ENCODE data around the gene FAM200B.

Gene FAM200B

DNA sequence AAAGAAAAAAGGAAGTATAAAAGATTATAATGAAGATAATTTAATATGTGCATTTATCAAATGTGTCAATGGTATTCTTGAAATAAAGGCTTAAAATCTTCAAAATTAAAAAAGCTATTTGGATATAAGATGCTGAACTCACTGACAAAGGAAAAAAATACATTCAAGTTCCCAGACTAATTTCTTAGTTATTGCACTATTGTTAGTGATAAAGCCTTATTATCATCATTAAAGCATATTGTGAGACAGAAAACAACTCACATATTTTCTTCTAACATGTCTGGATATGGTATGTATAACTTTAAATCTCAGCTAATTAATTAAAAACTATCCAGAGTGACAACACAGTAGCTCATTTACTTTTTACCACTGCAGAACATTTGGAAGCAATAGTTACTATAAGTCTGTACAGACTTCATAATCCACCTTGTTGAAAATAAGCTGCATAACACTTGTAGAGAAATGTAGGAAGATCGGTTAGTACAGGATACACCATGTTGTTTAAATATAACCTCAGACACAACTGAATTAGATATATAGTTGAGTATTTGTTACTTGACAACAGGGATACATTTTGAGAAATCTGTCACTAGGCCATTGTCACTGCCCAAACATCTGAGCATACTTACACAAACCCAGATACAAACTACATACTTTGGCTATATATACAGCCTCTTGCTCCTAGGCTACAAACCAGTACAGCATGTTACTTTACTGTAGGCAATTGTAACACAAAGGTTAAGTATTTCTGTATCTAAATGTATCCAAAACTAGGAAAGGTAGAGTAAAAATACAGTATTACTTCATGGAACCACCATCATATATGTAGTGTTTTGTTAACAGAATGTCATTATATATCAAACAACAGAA is 12.8 kb upstream of the FAM200B start:
- DNase-seq (ENCODE audit: low spot score) = no peak

DNA sequence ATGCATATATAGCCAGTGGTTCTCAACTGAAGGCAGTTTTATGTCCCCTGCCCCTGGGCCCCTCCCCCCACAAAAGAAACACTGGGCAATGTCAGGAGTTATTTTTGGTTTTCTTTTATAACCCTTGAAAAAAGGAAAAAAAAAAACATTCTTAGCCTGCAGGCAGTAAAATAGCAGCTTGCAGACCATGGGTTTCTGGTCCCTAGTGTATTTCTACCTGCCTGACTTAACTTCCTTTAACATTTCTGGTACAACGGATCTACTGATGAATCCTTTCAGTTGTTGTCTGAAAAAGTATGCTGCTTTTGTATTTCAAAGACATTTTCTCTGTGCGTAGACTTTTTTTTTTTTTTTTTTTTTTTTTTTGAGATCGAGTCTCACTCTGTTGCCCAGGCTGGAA is 11.1 kb upstream of the FAM200B start:
- no peak for DNase-seq (ENCODE audit: low spot score)

DNA sequence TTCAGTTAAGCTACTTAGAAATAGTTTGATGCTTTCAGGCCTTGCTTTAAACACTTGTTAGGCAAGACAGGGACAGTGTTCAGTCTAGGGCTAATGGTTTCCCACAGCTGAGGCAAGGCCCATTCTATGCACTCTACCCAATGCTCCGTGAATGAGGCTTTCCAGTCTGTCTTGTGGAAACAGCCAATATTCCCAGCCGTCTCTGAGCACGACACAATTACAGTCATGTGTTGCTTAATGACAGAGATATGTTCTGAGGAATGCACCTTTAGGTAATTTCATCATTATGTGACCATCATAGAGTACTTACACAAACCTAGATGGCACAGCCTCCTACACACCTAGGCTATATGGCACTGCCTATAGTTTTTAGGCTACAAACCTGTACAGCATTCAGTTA is 9.5 kb upstream of the FAM200B start:
- DNase-seq (ENCODE audit: low spot score) = no peak

DNA sequence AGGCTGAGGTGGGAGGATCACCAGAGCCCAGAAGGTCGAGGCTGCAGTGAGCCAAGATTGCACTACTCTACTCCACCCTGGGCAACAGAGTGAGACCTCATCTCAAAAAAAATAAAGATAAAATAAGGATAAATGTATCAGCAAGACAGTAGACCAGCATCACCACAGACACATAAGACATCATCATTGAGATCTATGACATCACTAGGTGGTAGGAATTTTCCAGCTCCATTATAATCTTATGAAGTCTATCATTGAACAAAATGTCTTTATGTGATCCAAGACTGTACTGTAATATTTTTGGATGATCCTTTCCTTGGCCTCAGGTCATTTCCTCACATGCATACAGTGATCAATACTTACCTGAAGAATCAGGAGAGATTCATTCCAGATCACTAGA is 8.3 kb upstream of the FAM200B start:
- DNase-seq (ENCODE audit: low spot score) = no peak

DNA sequence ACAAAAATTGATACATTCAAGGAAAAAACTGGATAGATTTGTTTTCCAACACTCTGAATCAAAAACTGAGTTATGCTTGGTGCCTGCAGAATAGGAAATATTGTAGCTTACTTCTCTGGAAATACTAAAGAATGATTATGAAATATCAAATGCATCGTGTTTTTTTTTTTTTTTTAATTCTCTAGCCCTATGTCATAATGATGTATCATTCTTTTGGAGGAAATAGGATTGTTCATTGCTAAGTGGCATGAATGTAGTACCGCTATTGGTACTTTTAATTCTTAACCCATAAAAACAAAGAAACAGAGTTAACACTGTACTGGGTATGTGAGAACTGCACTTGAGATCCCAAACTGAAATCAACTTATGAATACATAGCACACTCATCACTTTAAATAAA is 7.6 kb upstream of the FAM200B start:
- no peak for DNase-seq (ENCODE audit: low spot score)

DNA sequence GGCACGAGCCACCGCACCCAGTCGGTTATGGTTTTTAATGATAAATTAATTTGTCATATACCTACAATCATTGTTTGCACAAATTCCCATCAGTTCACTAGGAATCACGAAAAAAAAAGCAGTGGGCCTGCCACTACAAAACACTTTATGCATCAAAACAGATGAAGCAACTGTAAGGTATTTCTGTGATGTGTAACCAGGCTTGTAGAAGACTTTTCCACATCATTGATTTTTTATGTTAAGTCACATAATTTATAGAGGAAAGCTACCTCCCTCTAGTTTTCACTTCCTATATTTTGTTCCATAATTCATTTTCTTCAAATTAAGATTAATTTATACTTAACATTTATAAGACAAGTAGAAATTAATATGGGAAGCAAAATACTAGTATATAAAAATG is 6.7 kb upstream of the FAM200B start:
- DNase-seq (ENCODE audit: low spot score) = no peak

DNA sequence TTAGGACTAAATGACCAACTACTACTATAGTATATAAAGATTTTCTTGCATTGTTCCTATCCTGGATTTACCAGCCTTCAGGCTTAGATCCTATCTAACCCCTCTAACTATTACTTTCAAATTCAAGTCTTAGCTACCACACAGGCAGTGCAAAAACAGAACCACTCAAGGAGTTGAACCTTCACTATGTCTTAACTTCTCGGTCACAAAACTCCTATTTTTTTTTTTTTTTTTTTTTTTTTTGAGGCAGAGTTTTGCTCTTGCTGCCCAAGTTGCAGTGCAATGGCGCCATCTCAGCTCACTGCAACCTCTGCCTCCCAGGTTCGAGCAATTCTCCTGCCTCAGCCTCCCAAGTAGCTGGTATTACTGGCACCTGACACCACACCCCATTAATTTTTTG is 6.3 kb upstream of the FAM200B start:
- no peak for DNase-seq (ENCODE audit: low spot score)

DNA sequence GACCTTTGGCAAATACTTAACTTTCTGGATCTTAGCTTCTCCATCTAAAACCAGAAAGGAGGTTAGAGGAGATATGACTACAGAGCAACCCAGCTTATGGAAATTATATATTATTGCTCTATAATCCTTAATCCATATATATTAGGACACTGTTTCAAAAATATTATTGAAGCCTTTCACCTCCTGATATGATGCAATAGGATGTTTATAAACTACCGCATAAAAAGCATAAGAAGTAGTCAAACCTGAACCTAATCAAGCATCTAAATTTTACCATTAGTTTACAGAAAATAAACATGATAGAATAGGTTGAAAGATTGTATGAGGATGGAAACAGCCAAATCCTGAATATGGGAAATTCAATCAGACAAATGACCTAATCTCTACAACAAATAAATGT is 5.6 kb upstream of the FAM200B start:
- no peak for DNase-seq (ENCODE audit: low spot score)

DNA sequence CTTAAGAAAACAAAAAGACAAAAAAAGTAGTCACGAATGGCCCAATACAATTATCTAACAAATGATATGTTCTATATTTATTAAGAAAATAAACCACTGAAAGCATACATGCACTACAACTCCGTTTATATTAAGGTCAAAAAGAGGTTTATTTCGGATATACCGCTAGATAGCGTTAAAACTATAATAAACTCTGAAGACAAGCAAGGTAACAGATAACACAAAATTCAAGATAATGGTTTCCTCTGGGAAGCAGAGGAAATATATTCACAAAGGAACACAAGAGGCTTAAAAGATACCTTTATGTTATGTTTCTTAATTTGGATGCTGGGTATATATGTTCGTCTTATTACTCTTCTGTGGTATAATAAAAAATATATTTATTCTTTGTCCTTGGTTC is 4.7 kb upstream of the FAM200B start:
- DNase-seq (ENCODE audit: low spot score) = no peak

DNA sequence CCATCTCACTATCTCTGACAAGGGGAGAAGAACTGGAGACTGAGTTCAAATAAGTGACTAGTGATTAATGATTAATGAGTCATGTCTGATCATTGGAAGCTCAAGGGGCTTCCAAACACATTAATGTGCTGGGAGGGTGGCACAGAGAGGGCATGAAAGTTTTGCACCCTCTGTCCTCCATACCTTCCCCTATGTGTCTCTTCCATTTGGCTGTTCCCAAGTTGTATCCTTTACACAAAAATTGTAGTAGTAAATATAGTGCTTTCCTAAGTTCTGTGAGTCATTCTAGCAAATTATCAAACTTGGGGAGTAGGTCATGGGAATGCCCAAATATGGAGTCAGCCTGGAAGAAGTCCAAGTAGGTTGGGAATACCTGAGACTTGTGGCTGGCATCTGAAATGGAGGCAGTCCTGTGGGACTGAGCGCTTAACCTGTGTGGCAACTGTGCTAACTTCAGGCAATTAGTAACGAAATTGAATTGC is 4.1 kb upstream of the FAM200B start:
- no peak for DNase-seq (ENCODE audit: low spot score)

DNA sequence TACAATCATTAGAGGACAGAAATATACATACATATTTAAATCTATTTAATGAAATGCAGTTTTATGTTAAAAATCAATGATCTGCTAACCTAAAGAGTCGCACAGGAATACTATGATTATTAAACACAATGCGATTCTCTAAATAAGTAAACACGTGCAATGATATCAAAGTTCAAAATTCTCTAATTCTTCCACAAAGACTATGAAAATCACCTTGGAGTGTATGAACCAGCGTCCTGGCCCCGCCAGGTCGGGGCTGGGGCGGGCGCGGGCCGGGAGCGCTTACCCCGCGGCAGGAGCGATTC is 608 bp upstream of the FAM200B start:
- DNase-seq (ENCODE audit: low spot score) = no peak

DNA sequence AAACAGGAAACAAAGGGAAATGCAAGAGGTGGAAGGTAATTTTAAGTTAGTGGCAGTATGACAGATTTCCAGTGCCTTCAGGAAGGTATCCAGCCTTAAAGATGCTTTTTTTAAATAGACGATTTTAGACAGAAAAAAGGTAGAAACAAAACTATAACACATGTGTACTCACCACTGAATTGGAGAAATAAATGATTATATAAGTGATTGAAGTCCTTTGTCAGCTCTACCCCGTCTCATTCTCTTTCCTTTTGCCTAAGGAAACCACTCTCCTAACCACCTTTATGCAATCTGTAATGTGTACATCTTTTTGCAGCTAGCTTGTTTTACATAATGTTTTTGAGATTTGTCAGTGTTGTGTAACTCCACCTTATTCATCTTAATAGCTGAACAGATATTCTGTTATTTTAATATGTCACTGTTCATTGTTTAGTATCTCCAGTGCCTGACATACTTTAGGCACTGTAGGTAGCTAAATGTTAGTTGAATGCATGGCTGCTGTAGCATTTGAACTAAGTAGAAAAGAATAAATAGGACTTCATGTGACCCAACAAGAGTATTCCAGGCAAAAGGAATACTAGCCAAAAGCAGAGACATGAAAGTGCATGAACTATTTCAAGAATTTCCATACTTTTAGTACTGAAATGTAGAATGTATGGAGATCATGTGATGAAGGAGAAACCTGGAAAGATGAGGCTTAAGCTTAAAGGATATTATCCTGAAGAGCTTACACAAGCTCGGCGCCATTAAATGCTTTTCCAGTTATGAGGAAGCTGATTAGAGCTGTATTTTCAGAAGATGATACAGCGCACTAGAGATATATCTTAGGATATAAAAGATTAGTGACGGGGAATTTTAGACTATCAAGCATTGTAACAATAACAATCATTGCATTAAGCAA is 865 bp downstream of the FAM200B start:
- no peak for DNase-seq (ENCODE audit: low spot score)

DNA sequence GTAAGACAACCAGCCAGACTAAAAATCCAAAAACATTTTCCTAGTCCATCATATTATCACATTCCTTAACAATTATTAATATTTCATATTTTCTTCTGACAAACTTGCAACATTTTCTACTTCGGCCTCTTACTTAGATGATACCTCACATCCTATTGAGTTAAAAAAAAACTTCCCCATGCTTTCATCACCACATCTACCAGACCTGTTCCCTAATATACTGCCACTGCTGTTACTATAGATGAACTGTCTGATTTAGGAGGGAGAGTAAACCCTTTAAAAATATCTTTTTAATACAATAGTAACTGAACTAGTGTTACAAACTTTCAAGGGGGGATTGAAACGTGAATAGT is 1.5 kb downstream of the FAM200B start:
- no peak for DNase-seq (ENCODE audit: low spot score)

DNA sequence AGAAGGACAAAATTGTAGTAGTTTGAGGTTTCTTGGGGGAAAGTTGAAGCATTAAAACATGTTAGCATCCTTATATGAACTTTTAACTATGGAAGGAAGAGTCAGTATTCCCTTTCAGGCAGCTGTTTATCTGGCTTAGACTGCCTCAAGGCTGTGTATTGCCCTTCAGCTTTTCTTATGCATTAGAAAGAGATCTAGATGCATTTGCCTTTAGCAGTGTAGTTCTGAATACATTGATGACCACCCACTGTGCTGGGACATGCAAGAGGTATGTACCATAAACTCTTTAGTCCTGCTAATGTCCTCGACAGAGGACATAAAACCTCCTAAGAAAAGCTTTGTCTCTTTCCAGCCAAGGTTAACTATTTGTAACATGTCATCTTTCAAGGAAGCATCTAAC is 2.9 kb downstream of the FAM200B start:
- no peak for DNase-seq (ENCODE audit: low spot score)

DNA sequence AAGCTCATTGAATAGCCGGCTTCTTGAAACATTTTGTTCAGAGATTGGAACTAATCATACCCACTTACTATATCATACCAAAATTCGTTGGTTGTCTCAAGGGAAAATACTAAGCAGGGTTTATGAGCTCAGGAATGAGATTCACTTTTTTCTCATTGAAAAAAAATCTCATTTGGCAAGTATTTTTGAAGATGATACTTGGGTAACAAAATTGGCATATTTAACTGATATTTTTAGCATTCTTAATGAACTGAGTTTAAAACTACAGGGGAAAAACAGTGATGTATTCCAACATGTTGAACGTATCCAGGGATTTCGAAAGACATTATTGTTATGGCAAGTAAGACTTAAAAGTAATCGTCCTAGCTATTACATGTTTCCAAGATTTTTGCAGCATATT is 6.4 kb downstream of the FAM200B start:
- no peak for DNase-seq (ENCODE audit: low spot score)

DNA sequence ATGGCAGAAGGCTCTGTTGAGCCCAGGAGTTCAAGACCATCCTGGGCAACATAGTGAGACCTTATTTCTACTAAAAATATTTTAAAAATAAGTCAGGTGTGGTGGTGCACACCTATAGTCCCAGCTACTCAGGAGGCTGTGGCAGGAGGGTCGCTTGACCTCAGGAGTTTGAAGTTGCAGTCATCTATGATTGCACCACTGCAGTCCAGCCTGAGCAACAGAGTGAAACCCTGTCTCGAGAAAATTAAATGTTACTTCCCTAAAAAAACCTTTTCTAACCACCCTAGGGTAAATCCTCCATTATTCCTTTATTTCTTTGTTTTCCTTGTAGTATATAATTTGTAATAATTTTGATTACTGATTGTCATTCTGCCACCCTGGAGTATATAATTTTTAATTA is 7.9 kb downstream of the FAM200B start:
- no peak for DNase-seq (ENCODE audit: low spot score)

DNA sequence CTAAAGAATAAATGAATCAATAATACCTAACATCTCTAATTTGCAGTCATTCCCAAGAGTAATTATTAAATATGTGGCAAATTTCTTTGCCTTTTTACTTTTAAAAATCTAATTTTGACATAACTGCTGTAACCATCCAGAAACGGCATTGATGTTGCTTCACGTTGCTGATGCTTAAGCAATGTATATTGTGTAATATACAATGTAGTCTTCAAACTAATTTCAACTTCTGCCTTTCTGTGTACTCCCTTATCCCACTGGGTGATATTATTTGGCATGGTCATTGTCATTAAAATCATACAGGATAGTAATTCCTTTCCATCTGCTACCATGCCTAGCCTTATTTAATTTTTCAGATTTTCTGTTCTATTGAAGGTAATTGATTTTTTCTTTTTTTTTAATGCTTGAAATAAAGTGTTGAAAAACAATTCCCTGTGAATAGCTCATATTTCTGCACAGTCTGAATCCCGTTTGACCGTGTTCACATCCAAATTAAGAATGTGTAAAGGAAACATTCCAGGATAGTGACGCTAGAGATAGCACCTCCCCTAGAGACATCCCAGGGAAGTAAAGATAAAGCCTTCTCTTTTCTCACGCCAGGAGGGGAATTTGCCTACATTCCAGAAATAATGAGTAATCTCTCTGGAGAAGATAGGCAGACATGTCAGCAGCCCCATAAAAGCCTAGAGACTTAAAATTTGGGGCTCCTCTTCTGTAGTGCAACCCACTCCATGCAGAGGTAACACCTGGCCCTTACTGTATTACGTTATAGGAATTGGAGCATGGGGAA is 8.6 kb downstream of the FAM200B start:
- DNase-seq (ENCODE audit: low spot score) = peak; percentile 71

DNA sequence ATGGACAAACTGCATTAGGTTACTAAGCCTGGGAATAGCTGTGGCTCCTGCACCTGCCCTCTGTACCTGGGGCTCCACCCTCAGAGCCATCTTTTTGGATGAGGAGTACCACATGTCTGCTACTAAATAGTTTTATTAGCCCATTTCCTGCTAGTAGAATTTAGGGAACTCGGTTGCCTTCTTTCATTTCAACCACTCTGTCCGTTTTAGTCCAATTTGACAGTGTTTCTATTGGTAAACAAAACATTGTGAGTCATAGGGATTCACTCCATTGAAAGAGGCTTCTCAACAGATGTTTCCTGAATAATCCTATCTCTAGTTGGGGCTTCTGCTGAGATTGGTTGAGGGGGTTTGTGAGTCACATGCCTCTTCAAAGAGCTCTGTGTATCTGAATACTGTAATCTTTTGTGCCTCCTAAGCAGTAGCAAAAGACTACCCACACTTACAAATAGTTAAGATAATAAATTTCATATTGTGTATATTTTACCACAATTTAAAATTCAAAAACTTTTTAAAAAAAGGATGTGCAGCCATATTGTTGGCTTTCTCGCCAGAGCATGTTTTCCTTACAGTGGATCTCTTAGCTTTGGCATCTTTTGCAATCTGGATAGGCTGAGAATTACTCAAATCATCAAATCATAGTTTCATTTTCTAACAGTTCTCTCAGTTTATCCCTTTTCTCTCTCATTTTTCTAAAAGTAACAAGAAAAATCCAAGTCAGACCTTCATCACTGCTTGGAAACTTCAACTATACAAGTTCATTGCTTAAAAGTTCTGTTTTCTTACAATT is 9.9 kb downstream of the FAM200B start:
- DNase-seq (ENCODE audit: low spot score) = peak; percentile 23

DNA sequence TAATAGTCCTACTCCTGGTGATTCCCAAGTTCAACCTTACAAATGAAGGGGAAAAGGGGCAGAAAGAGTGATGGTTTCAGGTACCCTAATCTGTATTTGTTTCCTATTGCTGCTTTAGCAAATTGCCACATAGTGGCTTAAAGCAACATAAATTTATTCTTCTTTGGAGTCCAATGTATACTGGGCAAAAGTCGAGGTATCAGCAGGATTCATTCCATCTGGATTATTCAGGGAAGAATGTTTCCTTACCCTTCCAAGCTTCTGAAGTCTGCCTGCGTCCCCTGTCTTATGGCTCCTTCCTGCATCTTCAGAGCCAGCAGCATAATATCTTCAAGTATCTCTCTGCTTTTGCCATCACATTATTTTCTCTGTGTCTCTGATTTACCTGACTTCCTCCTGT is 11.0 kb downstream of the FAM200B start:
- no peak for DNase-seq (ENCODE audit: low spot score)

DNA sequence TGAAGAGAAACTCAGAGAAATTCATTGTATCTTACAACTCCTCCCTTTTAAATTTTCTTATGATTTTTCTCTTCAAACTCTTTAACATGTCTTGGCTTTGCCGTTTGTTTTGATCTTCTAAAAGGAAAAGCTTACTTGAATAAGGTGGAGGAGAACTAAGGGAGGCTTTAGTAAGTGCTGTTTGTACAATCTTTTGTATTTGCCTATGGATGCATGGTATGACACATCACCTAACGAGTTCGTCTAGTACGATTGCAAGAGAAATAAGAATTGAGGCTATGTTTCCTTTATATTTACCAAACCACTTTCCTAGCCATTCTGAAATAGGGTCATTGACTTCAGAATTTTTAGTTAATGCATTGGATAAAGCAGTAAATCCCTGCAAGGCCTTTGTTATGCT is 12.8 kb downstream of the FAM200B start:
- no peak for DNase-seq (ENCODE audit: low spot score)

DNA sequence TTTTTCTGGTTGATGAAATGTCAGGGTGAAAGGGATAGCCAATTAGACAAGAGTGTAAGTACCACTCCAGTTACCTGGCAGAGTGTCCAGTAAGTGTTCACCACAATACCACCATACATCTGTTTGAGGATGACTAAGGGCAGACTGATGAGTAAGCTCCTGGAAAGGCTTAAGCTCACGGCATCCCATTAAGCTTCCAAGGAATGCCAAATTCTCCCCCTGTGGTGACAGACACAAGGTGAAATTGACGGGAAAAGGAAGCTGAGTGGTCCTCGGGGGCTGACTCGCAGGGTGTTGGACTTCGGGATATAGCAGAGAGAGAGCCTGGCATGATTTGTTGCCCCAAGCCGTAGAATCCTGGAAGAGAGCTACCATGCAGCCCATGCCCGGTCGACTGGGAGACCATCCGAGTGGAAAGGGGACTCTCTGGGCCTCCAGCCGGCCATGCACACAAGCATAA is 13.6 kb downstream of the FAM200B start:
- peak; percentile 78 for DNase-seq (ENCODE audit: low spot score)

DNA sequence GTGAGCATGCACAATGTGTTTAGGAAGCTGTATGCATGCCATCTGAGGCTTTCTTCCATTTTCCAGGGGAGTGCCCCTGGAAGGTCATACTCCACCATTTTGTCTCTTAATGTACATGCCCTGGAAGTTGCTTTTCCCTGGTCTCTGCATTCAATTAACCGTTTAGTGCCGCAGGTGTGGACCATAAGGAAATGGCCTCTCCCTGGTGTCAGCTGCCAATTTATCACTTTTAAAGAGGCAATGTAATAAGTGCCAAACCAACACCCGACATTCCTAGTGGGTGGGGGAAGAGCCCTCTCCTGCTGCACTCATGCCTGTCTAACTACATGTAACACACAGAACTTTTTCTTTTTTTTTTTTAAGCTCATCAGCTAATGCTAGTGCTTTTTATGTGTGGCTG is 14.1 kb downstream of the FAM200B start:
- DNase-seq (ENCODE audit: low spot score) = no peak

All from GM03348 (cell line).